GM19035 (cell line): Measurements from ENCODE around the gene CCDC167.
A peak's percentile ranks its signal among the peaks of the same experiment; 100 is the strongest.

ENCODE experiments used
- ATAC-seq: cut with Tn5 transposase; IDR thresholded peaks from one replicate; pipeline ENCODE4 v1.9.1; 2021; ENCODE audit not compliant: unreplicated experiment

Gene CCDC167

GRCh38 chr6:37531026-37531425 lies 31.3 kb upstream of the CCDC167 start:
- ATAC-seq, result no peak

- ATAC-seq, result no peak
These were observed 30.6 kb upstream of the CCDC167 start for GRCh38 chr6:37530297-37530696.

- no peak for ATAC-seq
These were observed 28.8 kb upstream of the CCDC167 start for GRCh38 chr6:37528541-37528940.

DNA sequence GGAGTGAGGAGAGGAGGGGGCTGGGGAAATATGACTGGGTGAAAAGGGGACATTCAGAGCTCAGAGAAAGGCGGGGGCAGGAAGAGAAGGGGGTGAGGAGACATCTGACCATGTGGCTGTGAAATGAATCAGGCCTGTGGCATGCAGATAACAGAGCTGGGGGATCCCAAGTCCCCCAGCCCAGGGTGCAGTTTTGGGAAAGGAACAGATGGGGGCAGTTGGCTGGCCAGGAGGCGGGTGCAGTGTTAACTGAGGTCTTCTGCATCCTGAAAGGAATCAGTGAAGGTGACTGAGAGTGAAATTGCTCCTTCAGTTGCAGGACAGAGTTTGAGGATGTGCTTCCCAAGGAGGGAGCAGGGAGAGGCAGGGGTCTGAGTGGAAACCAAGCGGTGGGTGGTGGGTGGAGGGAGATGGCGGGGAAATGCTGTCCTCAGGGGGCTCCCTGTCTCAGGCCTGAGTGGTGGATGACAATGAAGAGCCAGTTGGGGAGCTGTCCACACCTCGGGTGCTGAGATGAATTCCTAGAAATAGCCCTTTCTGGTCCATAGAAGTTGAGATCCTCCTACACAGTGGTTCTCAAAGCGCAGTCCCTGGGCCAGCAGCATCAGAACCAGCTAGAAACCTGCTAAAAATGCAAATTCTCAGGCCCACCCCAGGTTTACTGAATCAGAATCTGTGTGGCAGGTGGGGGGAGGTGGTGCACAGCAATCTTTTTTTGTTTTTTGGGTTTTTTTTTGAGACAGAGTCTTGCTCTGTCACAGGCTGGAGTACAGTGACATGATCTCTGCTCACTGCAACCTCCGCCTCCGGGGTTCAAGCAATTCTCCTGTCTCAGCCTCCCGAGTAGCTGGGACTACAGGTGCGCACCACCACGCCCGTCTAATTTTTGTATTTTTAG lies 26.0 kb upstream of the CCDC167 start:
- ATAC-seq, result no peak

- no peak for ATAC-seq
These were observed 25.3 kb upstream of the CCDC167 start for GRCh38 chr6:37524970-37525318.

- ATAC-seq, result no peak
These were observed 24.6 kb upstream of the CCDC167 start for GRCh38 chr6:37524025-37524969.

DNA sequence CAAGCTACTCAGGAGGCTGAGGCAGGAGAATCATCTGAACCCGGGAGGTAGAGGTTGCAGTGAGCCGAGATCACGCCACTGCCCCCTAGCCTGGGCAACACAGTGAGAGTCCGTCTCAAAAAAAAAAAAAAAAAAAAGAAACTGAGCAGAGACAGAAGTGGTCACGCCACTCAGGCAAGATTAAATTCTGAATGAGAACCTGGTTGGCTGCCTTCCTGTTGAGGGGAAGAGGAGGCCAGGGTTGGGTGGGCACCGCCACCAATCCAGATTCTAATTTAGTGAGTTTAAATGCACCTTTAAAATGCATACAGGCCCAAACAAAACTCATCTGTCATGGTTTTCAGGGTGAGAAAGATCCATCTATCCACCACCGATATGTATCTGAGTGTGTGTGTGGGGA lies 23.7 kb upstream of the CCDC167 start:
- no peak for ATAC-seq

GRCh38 chr6:37522836-37523235 lies 23.1 kb upstream of the CCDC167 start:
- ATAC-seq, result no peak

- no peak for ATAC-seq
These were observed 22.0 kb upstream of the CCDC167 start for GRCh38 chr6:37521674-37522073.

DNA sequence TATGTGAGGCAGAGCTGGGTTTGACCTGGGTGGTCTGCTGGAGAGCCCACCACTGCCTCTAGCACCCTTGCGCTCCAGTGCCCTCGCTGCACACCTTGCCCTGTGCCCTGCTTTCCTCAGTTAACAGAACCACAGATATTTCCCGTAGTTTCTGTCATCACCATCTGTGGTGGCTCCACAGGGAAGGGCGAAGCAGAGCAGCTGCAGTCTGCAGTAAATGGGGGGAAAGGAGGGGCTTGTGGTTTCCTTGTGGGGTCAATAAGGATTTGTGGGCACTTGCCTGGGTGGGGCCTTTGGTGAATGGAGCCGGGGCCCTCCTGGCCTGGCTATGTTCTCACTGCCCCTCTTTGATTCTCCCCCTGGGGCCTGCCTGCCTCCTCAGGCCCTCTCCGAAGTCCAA lies 21.2 kb upstream of the CCDC167 start:
- ATAC-seq, result no peak

DNA sequence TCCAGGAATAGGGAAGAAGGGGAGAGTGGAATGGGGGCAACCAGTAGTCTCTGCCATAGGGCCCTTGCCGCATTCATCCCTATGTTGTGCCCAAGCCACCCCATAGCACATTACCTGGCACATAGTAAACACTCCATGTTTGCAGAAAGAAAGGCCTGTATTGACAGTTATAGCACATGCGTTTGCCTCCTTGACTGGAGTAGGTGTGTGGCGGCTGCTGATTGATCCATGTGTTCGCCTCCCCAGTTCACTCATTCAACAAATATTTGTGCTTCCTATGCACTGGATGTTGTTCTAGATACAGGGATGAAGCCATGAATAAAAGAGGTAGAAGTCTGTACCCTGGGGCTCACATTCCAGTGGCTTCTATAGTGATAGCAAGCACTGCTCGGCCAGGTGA lies 19.8 kb upstream of the CCDC167 start:
- no peak for ATAC-seq

DNA sequence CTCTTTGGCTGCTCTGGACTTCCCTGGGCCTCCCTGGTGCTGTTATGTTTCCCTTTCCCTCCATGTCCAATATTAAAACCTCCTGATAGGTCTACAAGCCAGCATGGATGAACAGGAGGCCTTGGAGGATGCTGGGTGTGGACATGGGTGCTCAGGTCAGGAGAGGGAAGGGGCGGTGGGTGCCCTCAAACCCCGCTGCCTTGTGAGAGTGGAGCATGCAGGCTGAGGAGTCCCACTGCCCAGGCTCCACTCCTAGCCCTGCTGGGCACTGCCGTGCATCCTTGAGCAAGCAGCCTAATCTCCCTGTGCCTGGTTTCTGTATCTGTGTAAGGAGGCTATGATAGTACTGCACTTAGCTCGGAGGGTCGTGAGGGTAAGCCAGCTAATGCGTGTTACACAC lies 18.4 kb upstream of the CCDC167 start:
- no peak for ATAC-seq

DNA sequence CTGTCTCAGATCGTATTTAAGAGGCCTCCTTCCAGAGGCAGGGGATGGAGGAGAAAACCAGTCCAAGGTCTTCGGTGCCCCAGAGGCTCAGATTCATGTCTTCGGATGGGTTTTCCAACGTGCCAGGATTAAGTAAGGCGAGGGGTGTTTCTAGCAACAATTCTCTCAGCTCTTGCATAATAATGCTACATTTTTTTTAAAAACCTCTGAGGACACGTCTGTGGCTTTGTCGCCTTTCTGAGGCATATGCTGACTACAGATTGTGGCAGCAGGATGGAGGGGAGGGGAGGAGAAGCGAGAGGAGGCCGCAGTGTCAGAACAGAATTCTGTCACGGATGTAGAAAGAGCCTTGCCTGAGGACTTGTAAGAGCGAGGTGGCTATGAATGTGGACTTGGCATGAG lies 17.7 kb upstream of the CCDC167 start:
- no peak for ATAC-seq

DNA sequence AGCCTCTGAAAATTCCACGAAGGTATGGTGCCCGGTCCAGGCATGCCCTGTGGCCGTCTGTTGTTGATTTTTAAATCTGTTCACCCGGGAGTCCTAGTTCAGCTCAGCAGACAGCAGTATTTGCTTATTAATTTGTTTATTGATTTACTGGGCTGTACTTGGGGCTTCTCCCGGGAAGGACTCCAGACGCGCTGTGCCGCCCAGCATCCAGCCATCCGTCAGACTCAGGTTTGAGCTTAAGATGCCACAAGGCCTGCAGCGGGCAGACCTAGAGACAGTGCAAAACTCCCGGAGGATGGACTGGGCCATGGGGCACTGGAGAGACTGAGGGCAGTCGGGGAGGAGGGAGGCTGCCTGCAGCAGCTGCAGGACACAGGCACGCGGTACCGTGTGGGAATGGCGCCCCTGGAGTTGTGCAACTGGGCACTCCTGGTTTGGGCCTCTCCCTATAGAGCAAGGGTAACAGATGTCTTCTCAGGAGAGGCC lies 17.3 kb upstream of the CCDC167 start:
- no peak for ATAC-seq

DNA sequence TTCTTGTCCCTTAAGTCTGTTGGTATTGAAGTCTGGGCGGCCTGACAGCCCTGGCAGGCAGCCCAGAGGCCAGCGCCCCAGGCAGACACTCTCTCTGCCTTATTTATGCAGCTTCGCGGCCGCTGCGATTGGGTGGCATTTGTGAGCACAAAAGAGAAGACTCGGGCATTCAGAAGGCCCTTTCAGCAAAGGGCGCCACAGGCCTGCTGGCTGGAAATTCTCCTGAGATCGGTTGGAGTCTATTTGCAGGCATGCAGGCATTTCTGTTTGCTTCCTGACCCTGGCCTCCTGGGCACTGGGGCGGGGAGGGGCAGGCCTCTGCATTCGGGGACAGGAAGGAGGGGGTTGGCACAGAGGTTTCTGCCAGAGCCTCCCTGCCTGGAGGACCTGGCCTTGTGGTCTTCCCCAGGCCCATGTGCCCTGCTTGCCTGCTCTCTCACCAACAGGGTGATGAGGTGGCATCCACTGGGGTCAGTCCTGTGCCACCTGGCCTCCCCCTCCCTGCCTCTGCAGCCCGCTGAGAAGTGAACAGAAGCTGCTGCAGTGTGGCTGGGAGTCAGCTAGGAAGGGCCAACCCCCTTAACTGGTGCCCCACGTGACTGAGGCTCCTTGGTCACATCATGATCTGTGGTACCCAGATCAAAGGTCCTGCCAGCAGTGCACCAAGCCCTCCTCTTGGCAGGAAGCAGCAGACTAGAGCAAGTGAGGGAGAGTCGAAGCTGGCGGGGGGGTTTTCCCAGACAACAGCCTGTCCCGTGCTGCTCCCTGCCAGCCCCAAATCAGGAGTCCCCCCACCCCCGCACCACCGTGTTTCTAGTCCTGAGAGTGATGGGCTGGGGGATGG lies 16.6 kb upstream of the CCDC167 start:
- ATAC-seq, result peak; percentile 61

DNA sequence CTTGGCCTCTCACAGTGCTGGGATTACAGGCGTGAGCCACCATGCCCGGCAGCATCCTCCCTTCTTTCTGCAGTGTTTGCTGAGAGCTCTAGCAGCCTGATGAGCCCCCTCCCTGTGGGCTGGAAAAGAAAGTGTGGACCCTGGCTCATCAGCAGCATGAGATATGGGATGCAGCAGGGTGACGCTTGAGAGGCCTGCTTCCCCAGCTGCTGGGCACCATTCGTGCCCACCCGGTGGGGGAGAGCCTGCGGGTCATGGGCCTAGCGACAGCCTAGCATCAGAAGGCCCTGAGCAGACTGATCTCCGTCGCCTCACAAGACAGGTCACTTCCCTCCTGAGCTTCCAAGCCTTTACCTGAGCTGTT lies 16.0 kb upstream of the CCDC167 start:
- ATAC-seq, result no peak

DNA sequence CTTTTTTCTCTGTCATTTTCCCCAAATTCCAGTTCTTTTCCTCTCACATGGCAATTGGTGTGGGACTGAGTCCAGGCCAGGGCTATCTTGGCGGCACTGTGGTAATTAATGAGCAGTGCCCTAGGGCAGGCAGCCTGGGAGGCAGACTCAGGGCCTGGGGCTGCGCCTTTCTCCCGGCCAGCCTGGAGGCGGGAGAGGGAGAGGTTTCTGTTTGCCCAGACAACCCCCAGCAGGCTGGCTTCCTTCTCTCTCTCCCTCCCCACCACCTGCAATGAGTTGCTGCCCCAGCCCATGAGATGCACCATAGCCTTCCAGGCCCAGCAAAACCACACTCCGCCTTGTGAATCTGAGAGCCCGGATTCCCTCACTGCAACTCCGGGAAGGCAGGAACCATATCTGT lies 15.1 kb upstream of the CCDC167 start:
- no peak for ATAC-seq

GRCh38 chr6:37514321-37514771 lies 14.7 kb upstream of the CCDC167 start:
- ATAC-seq, result no peak

GRCh38 chr6:37513576-37513975 lies 13.9 kb upstream of the CCDC167 start:
- ATAC-seq, result no peak

- no peak for ATAC-seq
These were observed 13.5 kb upstream of the CCDC167 start for GRCh38 chr6:37513155-37513554.
